HG02885 (cell line): ENCODE results near the gene INPP4B.
"Not testable (repeated sequence)": the region's sequence is repeated elsewhere in the genome, so short reads cannot be mapped to it uniquely, and the experiment has no call there.

Experiments
- ATAC-seq: cut with Tn5 transposase; IDR thresholded peaks from one replicate; pipeline ENCODE4 v1.9.1; 2021; ENCODE audit warnings: mild to moderate bottlenecking; ENCODE audit not compliant: unreplicated experiment, poor library complexity

INPP4B gene

DNA sequence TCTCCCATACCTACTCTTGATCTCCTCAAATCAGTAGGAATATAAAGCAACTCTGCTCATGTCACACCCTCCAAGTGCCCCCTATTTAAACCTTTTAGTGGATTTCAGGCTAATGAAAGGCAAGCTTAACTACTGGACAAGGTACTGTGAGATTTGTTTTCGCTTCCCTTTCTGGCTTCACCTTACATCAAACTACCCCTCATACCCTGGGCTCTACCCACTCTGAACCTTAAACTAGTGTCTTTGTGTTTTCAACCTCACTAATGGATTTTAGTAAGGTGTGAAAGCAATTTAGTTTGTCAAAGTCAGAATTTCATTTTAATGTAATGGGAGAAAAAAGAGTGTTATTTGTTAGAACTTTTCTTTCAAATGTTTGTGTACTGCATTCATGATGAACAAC is 291.7 kb downstream of the INPP4B start:
- no peak for ATAC-seq

DNA sequence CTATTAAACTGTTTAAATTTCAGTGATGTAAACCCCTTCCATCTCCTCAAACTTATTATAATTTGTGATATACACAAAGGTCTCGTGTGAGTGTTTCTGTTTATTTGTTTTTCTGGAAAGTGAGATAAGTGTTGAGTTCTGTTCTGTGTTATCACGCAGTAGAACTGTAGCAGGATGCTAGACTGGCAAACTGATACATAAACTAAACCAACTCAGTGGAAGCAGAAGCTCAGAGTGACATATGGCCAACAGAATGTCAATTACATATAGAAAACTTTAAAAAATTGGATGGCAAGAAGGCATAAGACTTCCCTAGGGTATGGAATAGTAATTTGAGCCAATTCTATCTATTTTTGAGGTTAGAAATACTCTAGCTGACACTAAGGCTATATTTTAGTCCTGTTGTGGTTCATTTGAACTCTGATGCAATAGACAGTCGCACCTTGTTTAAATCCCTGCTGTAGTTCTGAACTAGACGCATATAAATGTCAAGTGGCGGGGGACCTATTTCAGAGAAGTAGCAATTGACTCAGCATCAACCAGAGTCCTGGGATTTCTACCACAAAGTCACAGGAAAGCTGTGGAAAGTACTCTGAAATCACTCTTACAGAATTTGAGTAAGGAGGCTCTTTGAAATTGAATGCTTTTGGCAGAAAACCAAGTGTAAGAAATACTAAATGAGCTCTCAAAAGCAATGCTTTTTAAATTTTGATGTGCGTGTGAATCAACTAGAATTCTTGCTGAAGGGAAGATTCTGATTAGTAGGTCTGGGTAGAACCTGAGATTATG is 294.4 kb downstream of the INPP4B start:
- no peak for ATAC-seq

DNA sequence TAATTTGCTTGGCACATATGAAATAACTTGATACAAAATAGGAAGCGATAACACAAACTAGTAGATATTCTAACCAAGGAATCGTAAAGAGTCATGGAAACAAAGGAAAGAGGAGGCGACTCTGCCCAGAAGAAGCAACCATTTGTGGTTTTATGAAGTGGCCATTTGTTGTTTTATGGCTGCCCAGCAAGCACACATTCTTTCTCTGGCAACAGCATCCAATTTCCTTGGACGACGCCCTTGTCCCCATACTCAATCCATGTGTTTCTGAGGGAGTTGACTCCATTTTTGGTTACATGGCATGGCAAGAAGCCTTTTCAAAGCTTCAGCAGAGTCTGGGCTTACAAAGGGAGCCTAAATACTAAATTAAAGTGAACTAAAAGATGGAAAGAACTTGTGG is 295.1 kb downstream of the INPP4B start:
- no peak for ATAC-seq

DNA sequence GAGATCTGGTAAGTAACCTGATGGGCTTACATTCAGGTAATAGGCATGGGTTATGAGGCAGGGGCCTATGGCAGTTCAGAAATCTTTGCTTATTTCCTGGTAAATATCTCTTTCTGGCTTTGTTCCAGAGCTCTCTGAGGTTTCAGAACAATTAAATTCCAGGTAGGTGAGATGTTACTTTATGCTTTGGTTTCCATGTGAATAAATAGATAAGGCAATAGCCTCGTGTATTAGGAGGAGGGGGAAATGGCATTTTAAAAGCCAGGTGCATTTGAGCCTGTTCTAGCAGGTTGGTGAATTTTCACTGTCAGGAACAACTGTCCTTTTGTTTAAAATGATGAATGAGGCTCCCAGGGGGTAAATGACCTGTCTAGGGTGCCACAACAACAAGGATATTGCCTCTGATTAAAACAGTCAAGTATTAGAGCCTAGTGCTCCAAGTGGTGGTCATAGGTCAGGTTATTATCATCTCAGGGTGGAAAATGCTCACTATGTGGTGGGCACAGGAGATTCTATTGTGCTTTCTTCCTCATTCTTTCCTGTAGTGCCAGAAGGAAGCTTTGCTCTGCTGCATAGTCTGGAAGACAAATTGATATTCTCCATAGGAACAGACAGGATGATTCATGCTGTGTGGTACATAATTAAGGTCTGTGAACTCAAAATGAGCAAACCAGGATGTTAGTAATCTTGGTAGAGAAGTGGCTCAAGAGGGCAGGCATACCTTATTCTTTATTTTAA is 296.2 kb downstream of the INPP4B start:
- no peak for ATAC-seq

DNA sequence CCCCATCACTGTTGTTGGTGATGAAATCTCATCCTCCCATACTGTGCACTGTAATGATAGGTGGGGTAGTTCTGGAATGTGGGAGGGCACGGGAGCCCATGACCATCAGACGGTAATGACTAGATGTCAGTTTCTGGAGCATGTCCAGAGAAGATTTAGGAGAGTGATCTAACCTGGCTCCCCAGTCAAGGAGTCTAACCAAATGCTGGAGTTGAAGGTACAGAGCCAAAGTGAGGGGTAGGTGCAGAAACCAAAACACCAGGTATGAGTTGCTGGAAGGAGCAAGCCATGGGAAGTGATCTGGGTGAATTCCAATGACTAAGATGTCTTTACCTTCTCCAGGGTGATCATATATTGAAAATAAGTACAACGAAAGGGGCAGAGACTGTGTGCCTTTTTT is 296.9 kb downstream of the INPP4B start:
- ATAC-seq: no peak

DNA sequence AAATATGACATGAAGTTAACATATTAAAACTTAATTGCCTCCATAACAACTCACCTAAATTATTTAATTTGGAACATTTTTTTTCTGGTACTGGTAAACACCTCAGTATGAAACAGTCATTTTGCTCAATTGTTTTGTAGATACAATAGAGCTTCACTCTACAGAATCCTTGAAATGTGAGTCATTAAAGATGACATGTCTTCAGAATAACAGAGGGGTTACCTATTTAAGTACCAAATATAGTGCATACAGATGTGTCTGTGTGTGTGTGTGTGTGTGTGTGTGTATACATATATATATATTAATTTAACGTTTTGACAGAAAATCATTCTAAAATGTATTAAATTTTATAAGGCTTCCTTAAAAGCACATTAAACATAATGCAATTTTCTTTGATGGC is 297.6 kb downstream of the INPP4B start:
- no peak for ATAC-seq

DNA sequence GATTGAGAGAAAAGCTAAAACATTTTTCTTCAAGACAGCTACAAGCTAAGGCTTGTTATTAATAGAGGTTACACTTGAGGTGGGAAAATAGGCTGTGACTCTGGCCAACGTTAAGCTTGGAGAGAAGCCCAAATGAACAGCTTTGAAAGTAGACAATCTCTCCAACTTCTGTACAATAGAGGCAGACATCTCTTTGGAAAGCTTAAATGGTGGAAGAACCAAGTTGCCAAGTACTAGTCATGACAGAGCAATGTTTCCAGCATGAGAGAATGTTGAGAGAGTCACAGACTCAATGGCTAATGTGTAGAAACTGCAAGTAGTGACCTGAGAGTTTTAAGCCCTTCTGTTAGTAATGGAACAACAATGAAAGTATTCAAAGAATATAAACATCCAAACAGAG is 298.1 kb downstream of the INPP4B start:
- no peak for ATAC-seq

DNA sequence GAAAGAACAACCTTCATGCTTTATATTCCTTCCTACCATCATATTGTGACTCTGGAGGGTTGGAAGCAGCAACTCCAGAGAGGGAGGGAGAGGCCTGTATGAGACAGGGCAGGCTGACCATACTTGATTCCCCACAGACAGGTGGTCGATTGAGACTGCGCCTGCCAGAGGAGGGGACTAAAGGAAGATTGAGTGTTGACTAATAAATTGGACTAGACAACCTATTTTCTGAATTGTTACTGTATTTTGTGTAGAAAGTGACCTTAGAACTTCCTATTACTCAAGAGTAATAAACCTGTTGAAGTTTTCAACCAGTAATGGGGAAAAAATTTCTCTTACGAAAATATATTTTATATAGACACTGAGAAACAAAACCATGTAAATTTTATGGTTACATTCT is 301.5 kb downstream of the INPP4B start:
- ATAC-seq: no peak

DNA sequence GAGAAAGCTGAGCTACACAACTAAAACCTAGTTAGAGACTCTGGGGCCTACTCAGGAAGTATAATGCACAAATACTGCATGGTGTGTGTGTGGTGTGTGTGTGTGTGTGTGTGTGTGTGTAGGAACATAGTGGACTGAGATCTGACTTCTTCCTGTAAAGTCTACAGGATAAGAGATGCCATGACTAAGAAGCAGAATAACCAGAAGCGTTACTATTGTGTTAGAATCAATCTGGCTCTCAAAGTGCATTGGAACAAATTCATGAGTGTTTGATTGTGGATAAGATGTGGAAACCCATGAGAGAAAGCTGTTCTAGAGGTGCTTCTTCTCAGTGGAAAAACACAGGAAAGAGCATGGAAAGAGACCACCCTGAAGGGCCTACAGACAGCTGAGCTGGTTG is 302.1 kb downstream of the INPP4B start:
- no peak for ATAC-seq

DNA sequence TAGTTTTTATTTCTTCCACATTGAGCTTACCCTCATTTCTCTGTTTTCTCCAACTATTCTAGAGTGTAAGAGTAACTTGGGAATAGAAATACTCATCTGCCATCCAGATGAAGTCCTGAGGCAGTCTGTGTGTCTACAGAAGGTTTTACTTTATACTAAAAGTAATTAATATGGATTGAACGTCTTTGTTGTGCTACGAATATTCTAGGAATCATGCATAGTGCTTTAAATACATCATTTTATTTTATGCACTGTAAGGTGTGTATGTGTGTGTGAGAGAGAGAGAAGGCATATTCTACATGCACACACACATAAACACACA is 305.7 kb downstream of the INPP4B start:
- no peak for ATAC-seq

DNA sequence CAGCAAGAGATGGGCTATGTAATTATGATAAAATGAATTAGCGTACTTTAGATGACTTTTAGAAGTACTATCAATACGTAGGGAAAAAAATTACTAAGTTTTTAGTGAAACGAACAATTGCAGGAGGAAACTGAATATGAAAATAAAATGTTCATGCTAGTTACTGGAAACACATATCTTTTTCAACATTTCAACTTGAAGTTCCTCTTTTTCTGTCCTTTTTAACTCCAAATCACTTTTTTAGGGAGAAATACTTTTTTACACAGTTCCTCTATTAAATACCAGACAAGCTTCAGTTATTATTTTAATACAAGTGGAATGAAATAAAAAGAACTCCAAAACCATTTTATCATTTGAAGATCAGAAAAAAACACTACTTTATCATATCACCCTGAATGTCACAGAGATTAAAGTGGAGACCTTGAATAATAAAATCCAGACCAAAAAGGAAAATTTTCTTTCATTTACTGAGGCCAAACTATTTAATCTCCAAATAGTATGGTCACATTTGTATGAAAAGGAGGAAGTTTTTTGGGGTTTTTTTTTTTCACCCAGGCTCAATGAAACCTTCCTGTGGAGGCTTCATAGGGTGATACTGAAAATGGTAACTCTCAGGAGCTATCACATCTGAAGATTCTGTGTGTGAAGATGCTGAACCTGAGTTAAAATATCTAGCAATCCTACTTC is 306.2 kb downstream of the INPP4B start:
- ATAC-seq: no peak

DNA sequence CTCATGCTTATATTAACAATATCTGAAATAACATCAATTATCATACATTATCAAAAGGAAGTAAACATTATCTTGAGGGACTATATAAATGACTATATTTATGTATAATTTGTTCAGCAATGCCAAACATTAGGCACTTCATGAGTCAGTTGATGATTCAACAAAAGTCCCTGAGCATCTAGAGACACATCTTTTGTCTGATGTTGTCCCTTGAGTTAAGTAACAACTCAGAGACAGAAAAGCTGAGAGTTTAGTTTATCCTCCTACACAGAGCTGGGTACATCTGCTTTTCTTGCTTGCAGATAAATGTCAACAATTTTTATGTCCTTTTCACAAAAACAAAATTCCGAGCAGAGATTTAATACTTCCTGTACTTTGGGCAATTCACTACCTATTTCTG is 311.1 kb downstream of the INPP4B start:
- ATAC-seq: no peak

DNA sequence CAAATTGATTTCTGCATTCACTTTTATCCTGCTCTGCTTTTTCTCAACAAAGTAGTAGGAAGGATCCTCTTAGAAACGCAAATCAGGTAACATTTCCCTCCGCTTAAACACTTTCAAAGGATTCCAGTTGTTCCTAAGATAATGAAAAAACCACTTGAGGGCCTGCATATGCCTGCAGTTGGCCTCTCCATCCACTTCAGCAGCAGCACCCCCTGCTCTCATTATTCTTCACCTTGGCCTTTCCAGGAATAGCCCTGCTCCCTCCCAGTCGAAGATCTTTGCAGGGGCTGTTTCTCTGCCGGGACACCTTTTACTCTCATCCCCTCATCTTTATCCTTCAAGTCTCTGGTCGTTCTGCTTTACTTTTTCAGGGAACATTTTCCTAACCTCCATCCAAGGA is 314.0 kb downstream of the INPP4B start:
- no peak for ATAC-seq

DNA sequence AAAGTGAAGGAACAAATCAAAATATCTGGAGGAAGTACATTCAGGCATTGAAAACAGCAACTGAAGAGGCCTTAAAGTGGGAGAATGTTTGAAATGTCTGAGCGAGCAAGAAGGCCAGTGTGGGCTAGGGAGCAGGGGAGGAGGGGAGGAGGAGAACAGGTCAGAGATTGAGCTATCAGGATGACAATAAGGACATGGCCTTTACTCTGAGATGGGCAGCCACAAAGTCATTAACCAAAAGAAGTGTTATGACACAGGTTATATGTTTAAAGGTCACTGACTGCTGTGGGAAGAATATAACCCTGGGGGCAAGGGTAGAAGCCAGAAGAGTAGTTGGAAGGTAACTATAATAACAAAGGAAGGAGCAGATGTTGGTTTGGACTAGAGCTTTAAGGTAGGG is 315.4 kb downstream of the INPP4B start:
- no peak for ATAC-seq

DNA sequence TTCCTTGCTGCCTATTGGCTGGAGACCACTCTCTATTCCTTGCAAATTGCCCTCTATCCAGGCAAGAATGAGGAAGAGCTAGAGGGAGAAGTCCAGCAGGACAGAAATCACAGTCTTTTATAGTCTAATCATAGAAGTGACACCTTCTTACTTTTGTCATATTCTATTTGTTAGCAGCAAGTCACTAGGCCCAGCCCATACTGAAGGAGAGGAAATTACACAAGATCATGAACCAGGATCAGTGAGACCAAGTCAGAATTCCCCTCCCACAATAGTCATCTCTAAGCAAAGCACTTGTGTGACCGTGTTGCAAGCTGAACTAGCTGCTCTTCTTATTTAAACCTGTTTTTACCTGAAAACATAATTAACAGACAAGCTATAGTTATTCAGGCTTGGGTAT is 317.7 kb downstream of the INPP4B start:
- ATAC-seq: no peak

DNA sequence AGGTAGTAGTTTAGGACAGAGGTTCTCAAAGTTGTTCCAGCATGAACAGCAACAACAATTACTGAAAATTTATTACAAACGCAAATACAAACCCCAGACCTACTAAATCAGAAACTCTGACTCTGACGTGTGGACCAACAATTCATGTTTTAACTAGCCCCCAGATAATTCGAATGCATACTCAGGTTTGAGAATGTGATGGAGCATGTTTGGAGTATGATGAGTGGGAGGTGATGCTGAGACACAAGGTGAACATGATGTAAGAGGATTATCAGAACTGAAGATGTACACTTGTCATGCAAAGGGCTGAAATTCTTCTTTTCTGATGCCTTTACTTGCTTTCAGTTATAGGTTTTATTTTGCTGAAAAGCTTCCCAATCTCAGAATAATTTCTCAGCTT is 323.0 kb downstream of the INPP4B start:
- ATAC-seq: no peak

DNA sequence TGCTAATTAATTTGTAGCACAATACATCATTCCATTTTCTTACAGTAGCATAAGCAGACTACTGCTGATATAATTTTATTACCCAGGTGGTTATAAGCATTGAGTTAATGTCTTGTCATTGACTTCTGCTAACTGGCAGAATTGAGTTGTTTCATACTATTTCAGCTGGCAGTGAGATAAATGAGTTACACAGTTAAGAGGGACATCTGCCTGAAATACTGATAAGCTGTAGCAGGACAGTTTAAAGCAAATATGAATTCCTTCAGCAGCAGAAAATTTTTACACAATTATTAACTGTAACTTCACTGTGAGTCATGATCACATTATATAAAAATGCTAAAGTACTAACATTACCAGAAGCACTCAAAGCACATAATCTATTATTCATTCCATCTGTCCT is 326.8 kb downstream of the INPP4B start:
- ATAC-seq: no peak

DNA sequence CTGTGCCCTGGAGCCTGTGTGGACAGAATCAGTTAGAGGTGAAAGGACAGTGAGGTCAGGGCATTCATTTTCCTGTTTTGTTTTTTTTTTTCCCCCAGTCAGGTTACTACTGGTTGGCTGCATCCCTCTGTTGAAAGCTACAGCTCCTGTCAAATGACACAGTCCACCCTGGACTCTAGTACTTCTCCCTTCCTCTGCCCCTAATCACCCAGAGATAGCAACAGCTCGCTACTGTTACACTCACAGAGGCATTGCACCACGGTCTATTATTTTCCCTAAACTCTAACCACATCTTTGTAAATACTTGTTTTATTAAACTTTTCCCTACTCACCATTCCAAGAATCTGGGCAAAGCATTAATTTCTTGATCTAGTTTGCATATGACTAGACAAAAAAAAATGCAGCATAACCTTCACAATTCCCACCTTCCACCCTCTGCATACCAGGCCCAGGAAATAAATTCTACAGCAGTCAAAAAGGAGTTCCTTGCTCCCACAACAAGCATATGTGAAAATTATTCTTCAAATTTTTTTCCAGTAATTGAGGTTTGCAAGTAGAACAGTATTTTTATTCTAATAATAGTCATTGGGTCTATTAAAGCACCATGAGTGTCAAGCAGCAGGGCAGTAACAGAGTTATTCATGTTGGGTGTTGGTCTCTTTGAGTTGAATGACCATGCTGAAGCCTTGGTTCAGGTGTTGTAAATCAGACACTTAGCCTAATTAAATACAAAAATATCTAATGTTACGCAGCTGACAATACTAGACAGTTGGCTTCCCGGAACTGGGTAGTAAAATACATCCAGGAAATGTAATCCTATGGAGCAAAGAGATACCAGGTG is 329.2 kb downstream of the INPP4B start:
- ATAC-seq: no peak

DNA sequence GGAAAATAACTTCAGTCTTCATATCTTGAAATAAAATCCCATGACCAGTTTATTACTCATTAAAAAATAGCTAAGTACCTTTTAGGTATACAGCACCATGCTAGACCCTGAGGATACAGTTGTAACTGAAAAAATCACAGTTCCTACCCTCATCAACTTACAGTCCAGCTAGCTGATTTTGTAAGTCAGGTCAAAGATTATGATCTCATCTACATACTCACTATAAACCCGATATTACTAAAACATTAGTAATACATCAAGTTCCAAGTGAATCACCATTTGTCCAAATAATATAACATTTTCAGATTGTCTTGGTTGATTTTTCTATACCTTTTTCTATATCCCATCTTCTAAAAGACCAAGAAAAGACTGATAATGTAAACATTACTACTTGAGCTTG is 333.9 kb downstream of the INPP4B start:
- no peak for ATAC-seq

DNA sequence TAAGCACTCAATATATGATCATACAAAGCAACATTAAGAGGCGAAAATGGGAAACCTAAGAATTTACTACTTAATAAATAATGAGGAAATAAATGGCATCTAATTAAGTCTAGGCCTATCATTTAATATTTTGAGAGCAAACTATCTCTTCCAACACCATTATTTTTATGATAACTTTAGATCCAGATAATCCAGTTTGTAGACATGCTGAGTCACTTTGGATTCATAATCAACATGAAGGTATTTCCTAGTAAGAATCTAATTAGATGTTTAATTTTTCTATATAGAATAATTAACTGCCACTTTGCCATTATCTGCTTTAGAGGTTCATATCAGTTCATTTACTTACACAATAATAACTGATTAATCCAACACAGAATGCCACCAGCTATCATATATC is 336.2 kb downstream of the INPP4B start:
- ATAC-seq: no peak

DNA sequence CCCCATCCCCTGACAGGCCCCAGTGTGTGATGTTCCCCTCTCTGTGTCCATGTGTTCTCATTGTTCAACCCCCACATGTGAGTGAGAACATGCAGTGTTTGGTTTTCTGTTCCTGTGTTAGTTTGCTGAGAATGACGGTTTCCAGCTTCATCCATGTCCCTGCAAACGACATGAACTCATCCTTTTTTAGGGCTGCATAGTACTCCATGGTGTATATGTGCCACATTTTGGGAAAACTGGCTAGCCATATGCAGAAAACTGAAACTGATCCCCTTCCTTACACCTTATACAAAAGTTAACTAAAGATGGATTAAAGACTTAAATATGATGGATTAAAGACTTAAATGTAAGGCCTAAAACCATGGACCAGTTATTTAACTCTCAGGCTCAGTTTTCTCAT is 336.7 kb downstream of the INPP4B start:
- ATAC-seq: not testable (repeated sequence)
